A549 (cell line): Measurements from ENCODE around the gene GPRC5A. TPM values are rescaled to one million over a fixed set of nuclear protein-coding genes. Genes with fewer than 3 reads are reported as not detected.

Source experiments
- ATAC-seq, 2 experiments: fragments of 200-7000 bp in 1 of 2; fragments of >200 bp in 1 of 2; cut with Nextera tagmentation in 1 of 2; cut with Tn5 transposase in 1 of 2; 3 replicates each; pipeline versions ENCODE4 v1.8.0 to v1.9.1; 2018 to 2020; ENCODE audit warnings: mild to moderate bottlenecking in 1 of 2, moderate library complexity in 1 of 2
- CTCF ChIA-PET: fragments of 300-600 bp; sonication (Branson Sonifier 250); formaldehyde crosslinking; extraction: SDS; loops from one replicate; lab custom pipeline; 2021; ENCODE audit warnings: antibody characterized with exemption, inconsistent platforms; lab: Yijun Ruan, JAX
- POLR2A ChIA-PET: fragments of 350-600 bp; formaldehyde crosslinking; extraction: SDS; loops from one replicate; lab custom pipeline; 2021; ENCODE audit warnings: antibody characterized with exemption, inconsistent platforms; lab: Yijun Ruan, JAX
- DNase-seq, 2 experiments: peaks; one replicate each; pipeline versions ENCODE4 v3.0.0 to v3.0.0-alpha.2; 2011 to 2016; ENCODE audit warnings: low read depth in 1 of 2, low spot score in 1 of 2
- FAIRE-seq: peaks from 2 replicates; lab custom pipeline; 2011; peaks lifted over from hg19 to GRCh38; lab: Jason Lieb, UNC
- H3K27ac ChIP-seq, 2 experiments: fragments of >200 bp; sonication (Bioruptor Twin); formaldehyde crosslinking; 3 replicates each; pipeline ENCODE4 v1.5.1; 2016 to 2017
- H3K4me1 ChIP-seq: fragments of >200 bp; sonication (Bioruptor Twin); formaldehyde crosslinking; 3 replicates; pipeline ENCODE4 v1.6.1; 2016
- H3K4me2 ChIP-seq: fragments of >200 bp; sonication (Bioruptor Twin); formaldehyde crosslinking; 3 replicates; pipeline ENCODE4 v1.6.1; 2016
- H3K4me3 ChIP-seq: fragments of >200 bp; sonication (Bioruptor Twin); formaldehyde crosslinking; 3 replicates; pipeline ENCODE4 v1.5.1; 2016
- H3K9me3 ChIP-seq: fragments of >200 bp; sonication (Bioruptor Twin); formaldehyde crosslinking; 3 replicates; pipeline ENCODE4 v1.6.1; 2016
- CBX8 ChIP-seq: fragments of 200-600 bp; sonication (generic); IDR thresholded peaks from 2 replicates; pipeline ENCODE4 v1.6.1; 2016
- CEBPB ChIP-seq, 2 experiments: fragments of >200 bp in 1 of 2; sonication (Bioruptor Twin) in 1 of 2; formaldehyde crosslinking in 1 of 2; IDR thresholded peaks; 2 replicates each; pipeline ENCODE4 v1.6.1; 2012 to 2016
- CTCF ChIP-seq: fragments of >200 bp; sonication (Bioruptor Twin); formaldehyde crosslinking; IDR thresholded peaks from 3 replicates; pipeline ENCODE4 v1.5.1; 2016
- E2F6 ChIP-seq: IDR thresholded peaks from 2 replicates; pipeline ENCODE4 v1.6.1; 2012; ENCODE audit warnings: low read depth, borderline replicate concordance
- FOSB ChIP-seq: fragments of 250-450 bp; sonication (Bioruptor Pico); IDR thresholded peaks from 2 replicates; pipeline ENCODE4 v1.5.0; 2020; ENCODE audit warnings: mild to moderate bottlenecking, moderate library complexity
- HOXA7 ChIP-seq: fragments of 250-450 bp; sonication (Bioruptor Pico); IDR thresholded peaks from 2 replicates; pipeline ENCODE4 v1.5.0; 2020; ENCODE audit warnings: mild to moderate bottlenecking, moderate library complexity
- HOXB13 ChIP-seq: fragments of 250-450 bp; sonication (Bioruptor Pico); IDR thresholded peaks from 2 replicates; pipeline ENCODE4 v1.5.0; 2020; ENCODE audit warnings: low read depth, mild to moderate bottlenecking, moderate library complexity
- HOXB5 ChIP-seq: fragments of 250-450 bp; sonication (Bioruptor Pico); IDR thresholded peaks from 2 replicates; pipeline ENCODE4 v1.5.0; 2020; ENCODE audit warnings: mild to moderate bottlenecking, moderate library complexity
- MYC ChIP-seq: IDR thresholded peaks from 2 replicates; pipeline ENCODE4 v1.6.1; 2012; ENCODE audit warnings: mild to moderate bottlenecking, inconsistent platforms, low read length, improper control_type of control experiment, borderline replicate concordance
- NR3C1 ChIP-seq: fragments of >200 bp; sonication (Bioruptor Twin); formaldehyde crosslinking; IDR thresholded peaks from 3 replicates; pipeline ENCODE4 v1.6.1; 2017
- POLR2AphosphoS2 ChIP-seq: conservative IDR thresholded peaks from 2 replicates; pipeline ENCODE4 v1.6.1; 2012; ENCODE audit warnings: low read length, improper control_type of control experiment, inconsistent platforms
- RARB ChIP-seq: fragments of 250-450 bp; sonication (Bioruptor Pico); IDR thresholded peaks from 2 replicates; pipeline ENCODE4 v1.8.0; 2021; ENCODE audit warnings: mild to moderate bottlenecking, moderate library complexity
- RCOR1 ChIP-seq: fragments of 150-350 bp; IDR thresholded peaks from 2 replicates; pipeline ENCODE4 v1.6.1; 2014; ENCODE audit warnings: antibody characterized with exemption, low read length, low read depth
- RNF2 ChIP-seq: fragments of 200-600 bp; sonication (generic); IDR thresholded peaks from 2 replicates; pipeline ENCODE4 v1.6.1; 2016; ENCODE audit warnings: low read depth, mild to moderate bottlenecking, antibody characterized with exemption, moderate library complexity, borderline replicate concordance
- SMC3 ChIP-seq: fragments of >200 bp; sonication (Bioruptor Twin); formaldehyde crosslinking; IDR thresholded peaks from 3 replicates; pipeline ENCODE4 v1.6.1; 2018; ENCODE audit warnings: inconsistent platforms
- SREBF2 ChIP-seq: fragments of 450-650 bp; IDR thresholded peaks from 2 replicates; pipeline ENCODE4 v1.6.1; 2014; ENCODE audit warnings: mild to moderate bottlenecking, moderate library complexity
- ZNF302 ChIP-seq: fragments of 250-450 bp; sonication (Bioruptor Pico); IDR thresholded peaks from 2 replicates; pipeline ENCODE4 v1.9.0; 2021; ENCODE audit warnings: inconsistent platforms, mild to moderate bottlenecking, moderate library complexity
- WGBS: methylation state at CpG from one replicate; pipeline ENCODE4 v1.1.6; 2017; ENCODE audit errors: missing lambda C conversion rate; 5-methylcytosine and 5-hydroxymethylcytosine counted together
- polyA plus RNA-seq, 4 experiments: library from polyadenylated mRNA; depleted of rRNA in 3 of 4; stranded (reverse); fragments of >200 nt; fragmentation: RNase III in 1 of 4; extraction: RNeasy Plus Mini Kit Qiagen cat#74134 plus additional on column Dnase treatment in 1 of 4; gene quantifications; 2 replicates in 3 of 4; 3 replicates in 1 of 4; pipeline ENCODE4 v1.2.3, GENCODE V29; 2011 to 2017
- TF ChIP-seq, protein P1 (sequence below): fragments of >200 bp; sonication (Bioruptor Twin); formaldehyde crosslinking; IDR thresholded peaks from 3 replicates; pipeline ENCODE4 v1.6.1; 2016
- TF ChIP-seq, protein P2 (sequence below): IDR thresholded peaks from 2 replicates; pipeline ENCODE4 v1.6.1; 2012

GPRC5A gene
- polyA plus RNA-seq, 2 of the 4 experiments (the other 2 are of a cell fraction) = 173 to 296 TPM

DNA sequence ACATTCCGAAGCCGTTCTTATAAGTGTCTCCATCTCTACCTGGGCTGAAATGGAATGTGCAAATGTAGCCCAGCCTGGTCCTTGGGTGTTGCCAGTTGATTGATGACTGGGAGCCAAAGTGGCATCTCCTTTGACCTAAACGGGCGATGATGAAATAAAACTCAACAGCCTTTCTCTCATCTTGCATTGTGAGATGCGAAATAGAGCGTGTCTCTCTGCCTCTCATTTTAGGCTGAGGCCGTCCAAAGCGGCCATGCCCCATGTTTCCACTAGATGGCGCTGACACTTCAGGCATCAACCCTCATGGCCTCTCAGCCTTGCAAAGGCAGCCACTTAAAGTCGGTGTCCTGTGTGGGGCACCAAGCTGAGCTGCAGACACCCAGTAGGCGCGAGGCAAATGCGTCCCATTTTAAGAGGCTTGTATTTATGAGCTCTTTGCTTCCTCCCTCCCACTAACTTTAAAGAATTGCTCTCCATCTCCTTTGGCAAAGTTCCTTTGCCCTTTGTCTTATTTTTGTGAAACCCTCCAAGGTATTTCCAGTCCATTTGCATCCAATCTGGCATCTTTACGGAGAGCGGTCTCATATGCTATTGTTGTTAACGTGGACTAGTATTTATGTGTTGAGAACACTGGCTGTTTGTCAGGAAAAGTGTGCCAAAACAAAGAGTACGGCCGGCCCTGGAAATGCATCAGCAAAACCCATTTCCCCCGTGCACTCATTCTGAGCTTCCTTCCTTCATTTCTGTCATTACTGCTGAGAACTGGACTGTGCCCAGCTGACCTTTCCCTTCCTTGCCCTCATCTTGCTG, 25.0 kb downstream of the GPRC5A start (continued):
- peak; percentile 93 for TF ChIP-seq CTCF
- TF ChIP-seq RARB (CRISPR knock-in tag) = no peak
- TF ChIP-seq, protein P1, sequence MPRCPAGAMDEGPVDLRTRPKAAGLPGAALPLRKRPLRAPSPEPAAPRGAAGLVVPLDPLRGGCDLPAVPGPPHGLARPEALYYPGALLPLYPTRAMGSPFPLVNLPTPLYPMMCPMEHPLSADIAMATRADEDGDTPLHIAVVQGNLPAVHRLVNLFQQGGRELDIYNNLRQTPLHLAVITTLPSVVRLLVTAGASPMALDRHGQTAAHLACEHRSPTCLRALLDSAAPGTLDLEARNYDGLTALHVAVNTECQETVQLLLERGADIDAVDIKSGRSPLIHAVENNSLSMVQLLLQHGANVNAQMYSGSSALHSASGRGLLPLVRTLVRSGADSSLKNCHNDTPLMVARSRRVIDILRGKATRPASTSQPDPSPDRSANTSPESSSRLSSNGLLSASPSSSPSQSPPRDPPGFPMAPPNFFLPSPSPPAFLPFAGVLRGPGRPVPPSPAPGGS = no peak
- TF ChIP-seq, protein P2, sequence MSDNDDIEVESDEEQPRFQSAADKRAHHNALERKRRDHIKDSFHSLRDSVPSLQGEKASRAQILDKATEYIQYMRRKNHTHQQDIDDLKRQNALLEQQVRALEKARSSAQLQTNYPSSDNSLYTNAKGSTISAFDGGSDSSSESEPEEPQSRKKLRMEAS = peak; percentile 56; the same call in 1 of the 2 replicates
- TF ChIP-seq SMC3 = peak; percentile 92
- TF ChIP-seq, all 56 proteins: peak for 9

DNA sequence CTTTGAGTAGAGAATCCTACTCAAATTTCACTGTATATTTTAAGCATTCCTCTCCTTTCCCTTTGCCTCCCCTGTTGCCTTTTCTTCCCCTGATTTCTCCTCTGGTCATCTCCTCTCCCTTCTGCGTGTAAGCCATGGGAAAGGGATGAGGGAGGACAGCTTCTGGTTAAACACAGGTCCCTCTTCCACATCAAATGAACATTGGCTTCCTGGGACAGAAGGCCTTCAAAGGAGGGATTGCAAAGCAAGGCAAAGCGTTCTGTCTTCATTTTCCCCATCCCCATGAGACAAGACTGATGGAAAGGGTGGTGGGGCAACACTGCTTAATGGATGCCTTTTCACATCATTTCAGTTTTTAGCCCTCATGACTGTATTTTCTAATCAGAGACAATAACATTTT, 26.2 kb downstream of the GPRC5A start:
- CTCF ChIA-PET = interaction anchor here (1.3 to 10.4 kb wide), 9 partner anchors 13 to 294 kb away, joined by 4 to 180 read pairs (median 10); partner anchors contain the start of gene GPRC5A
- TF ChIP-seq RNF2 = no peak
- TF ChIP-seq POLR2AphosphoS2 = 0 out of 2 replicates have a peak, but pooled peaks have one; percentile 1
- TF ChIP-seq, all 56 proteins: peak for 1
- H3K4me1 ChIP-seq = peaks cover 56% of the 10 kb centered on the region

DNA sequence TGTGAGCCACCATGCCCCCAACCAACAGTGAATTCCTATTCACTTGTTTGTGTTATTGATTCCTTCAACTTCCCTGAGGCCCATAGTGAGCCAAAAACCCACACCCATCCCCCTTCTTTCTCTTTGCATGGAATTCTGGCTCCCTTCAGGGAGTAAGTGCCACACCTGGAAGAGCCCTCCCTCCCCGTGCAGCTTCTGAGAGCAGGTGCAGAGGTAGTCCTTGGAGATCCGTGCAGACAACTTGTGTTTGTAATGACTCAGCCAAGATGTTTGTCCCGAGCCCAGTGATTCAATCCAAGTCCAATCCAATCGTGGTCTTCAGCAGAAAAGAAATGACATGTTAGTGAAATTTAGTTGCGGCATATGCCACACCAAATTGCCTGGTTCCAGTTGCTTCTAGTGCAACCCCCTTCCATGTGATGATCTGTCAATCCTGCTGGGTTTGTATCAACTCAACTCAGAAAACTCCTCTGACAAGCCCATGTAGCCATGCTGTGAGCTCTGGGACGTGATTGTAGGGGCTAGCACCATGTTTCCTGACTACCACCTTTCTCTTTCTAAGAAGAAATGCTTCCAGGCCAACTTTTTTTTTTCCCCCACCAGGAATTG, 27.5 kb downstream of the GPRC5A start:
- Histone ChIP-seq H3K9me3 (no peaks in the 10 kb centered on the region), H3K27ac (peak overlapping the region in 1 of 2 experiments; percentile 35; a peak in 2 of 6 replicates), H3K4me1 (peaks cover 56% of the 10 kb centered on the region), H3K4me3 (no peak overlapping the region), H3K4me2 (0 out of 3 replicates have a peak overlapping the region, but pooled peaks have one; percentile 8)
- ChIA-PET POLR2A (no interaction called here), CTCF (interaction anchor here (1.3 to 10.4 kb wide), 4 partner anchors 14 to 316 kb away, joined by 4 to 180 read pairs (median 28); no protein-coding TSS in a partner anchor)
- ATAC-seq (no peak), FAIRE-seq (no peak), DNase-seq (peak in 1 of 2 experiments; percentile 39)
- WGBS = 47% methylated on average over 6 of the region's 6 CpGs
- TF ChIP-seq MYC (no peak), FOSB (peak; percentile 76)

More for the DNA sequence above, 26.2 kb downstream of the GPRC5A start:
- Histone ChIP-seq H3K4me2 (no peak overlapping the region), H3K4me3 (no peak overlapping the region), H3K27ac (peak overlapping the region in 1 of 2 experiments; percentile 4; a peak in 1 of 6 replicates), H3K9me3 (no peaks in the 10 kb centered on the region)
- FAIRE-seq = no peak
- POLR2A ChIA-PET = no interaction called here
- ATAC-seq = no peak
- peak in 1 of 2 experiments; percentile 18 for DNase-seq
- 95% methylated on average over 2 of the region's 2 CpGs for WGBS

DNA sequence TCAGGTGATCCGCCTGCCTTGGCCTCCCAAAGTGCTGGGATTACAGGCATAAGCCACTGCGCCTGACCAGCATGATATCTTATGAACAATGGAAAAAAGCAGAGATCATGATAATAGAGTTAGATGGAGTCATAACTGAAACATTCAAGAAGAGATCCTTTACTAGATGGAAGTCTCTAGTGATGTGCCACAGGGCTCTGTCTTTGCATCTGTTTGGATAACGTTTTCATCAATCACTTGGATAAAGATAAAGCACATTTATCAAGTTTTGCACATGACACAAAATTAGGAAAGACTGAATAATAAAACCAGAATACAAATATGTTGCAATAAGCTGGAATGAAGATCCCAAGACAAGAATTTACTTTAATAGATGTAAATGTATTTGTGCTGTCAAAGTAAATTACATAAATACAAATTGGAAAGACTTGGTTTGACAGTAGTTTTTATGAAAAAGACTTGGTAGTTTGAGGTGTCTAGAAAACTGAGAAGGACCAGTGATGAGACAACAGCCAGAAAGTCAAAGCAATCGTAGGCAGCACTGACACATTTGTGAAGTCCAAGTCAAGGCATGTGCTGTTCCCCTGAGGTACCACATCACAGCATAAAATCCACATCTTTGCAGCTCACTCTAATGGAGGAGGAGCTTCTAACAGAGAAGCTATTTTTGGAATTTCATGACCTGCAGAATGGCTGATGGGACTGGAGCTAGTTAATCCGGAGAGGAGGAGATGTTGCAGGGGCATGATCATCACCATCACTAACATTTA, 28.5 kb downstream of the GPRC5A start:
- Histone ChIP-seq H3K4me2 (no peak overlapping the region), H3K27ac (0 out of 6 replicates have a peak overlapping the region, but pooled peaks of 1 of the 2 experiments have one; percentile 6), H3K4me1 (peaks cover 57% of the 10 kb centered on the region), H3K9me3 (no peaks in the 10 kb centered on the region), H3K4me3 (no peak overlapping the region)
- ChIA-PET POLR2A (no interaction called here), CTCF (interaction anchor here (1.0 to 10.4 kb wide), 5 partner anchors 55 to 336 kb away, joined by 4 to 180 read pairs (median 7); no protein-coding TSS in a partner anchor)
- 79% methylated on average over 5 of the region's 5 CpGs for WGBS
- ATAC-seq (no peak), DNase-seq (peak in 1 of 2 experiments; percentile 47), FAIRE-seq (no peak)
- TF ChIP-seq RCOR1 = no peak
- TF ChIP-seq NR3C1 = no peak
- peak; percentile 97 for TF ChIP-seq FOSB
- no peak for TF ChIP-seq MYC
- no peak for TF ChIP-seq CEBPB (IDR thresholded peaks at IDR 0.05)
- no peak for TF ChIP-seq CBX8
- TF ChIP-seq POLR2AphosphoS2 = peak; percentile 88
- TF ChIP-seq ZNF302 (CRISPR knock-in tag) = no peak
- no peak for TF ChIP-seq HOXB13
- no peak for TF ChIP-seq HOXB5 (CRISPR knock-in tag)
- no peak for TF ChIP-seq E2F6
- peak; percentile 96 for TF ChIP-seq HOXA7 (CRISPR knock-in tag)
- no peak for TF ChIP-seq SREBF2
- TF ChIP-seq SMC3 = no peak
